Measurements from ENCODE around the gene MANBA. TPM values are rescaled to one million over a fixed set of nuclear protein-coding genes. Genes with fewer than 3 reads are reported as not detected.

The MANBA gene
- total RNA-seq, 1 experiment from 2014 or later = 21.4 TPM

GRCh38 chr4:102758241-102759160 is 2.3 kb downstream of the MANBA start:
- H3K27me3 ChIP-seq (ENCODE audit: insufficient read depth, low read length) = no peaks in the 10 kb centered on the region
- H3K4me2 ChIP-seq (ENCODE audit: insufficient read depth, insufficient read length, low read length) = no peak overlapping the region
- H2BK15ac ChIP-seq (ENCODE audit: low read depth, low read length) = no peak overlapping the region
- H3T11ph ChIP-seq (ENCODE audit: low read length) = no peak overlapping the region
- H3K79me1 ChIP-seq (ENCODE audit: insufficient read depth, low read depth, low read length, poor library complexity, severe bottlenecking) = peaks cover 2% of the 10 kb centered on the region
- no peak overlapping the region for H3K27ac ChIP-seq (ENCODE audit: insufficient read length, low read depth, low read length)
- no peak overlapping the region for H3K56ac ChIP-seq (ENCODE audit: insufficient read length, low read depth, low read length)
- H3K9me3 Mint-ChIP-seq = peaks cover 3 to 4% of the 10 kb centered on the region in 2 experiments; a peak in 3 of 5 replicates
- no peaks in the 10 kb centered on the region for H3K9me3 ChIP-seq (ENCODE audit: control insufficient read depth, low read depth, low read length)
- no peak overlapping the region for H3K27ac Mint-ChIP-seq
- H2BK5ac ChIP-seq (ENCODE audit: insufficient read length, low read length) = no peak overlapping the region
- H3K4me1 Mint-ChIP-seq = peaks cover 26% of the 10 kb centered on the region in 2 experiments
- peaks cover 10% of the 10 kb centered on the region; the same call in 1 of the 2 replicates for H3K79me2 ChIP-seq (ENCODE audit: insufficient read depth, low read length)
- no peak overlapping the region for H3K18ac ChIP-seq (ENCODE audit: insufficient read length, low read depth, low read length)
- H2AK5ac ChIP-seq (ENCODE audit: insufficient read length, low read length) = no peak overlapping the region
- TF ChIP-seq, protein P1, sequence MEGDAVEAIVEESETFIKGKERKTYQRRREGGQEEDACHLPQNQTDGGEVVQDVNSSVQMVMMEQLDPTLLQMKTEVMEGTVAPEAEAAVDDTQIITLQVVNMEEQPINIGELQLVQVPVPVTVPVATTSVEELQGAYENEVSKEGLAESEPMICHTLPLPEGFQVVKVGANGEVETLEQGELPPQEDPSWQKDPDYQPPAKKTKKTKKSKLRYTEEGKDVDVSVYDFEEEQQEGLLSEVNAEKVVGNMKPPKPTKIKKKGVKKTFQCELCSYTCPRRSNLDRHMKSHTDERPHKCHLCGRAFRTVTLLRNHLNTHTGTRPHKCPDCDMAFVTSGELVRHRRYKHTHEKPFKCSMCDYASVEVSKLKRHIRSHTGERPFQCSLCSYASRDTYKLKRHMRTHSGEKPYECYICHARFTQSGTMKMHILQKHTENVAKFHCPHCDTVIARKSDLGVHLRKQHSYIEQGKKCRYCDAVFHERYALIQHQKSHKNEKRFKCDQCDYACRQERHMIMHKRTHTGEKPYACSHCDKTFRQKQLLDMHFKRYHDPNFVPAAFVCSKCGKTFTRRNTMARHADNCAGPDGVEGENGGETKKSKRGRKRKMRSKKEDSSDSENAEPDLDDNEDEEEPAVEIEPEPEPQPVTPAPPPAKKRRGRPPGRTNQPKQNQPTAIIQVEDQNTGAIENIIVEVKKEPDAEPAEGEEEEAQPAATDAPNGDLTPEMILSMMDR (conservative IDR thresholded peaks at IDR 0.05) = no peak
- no peak overlapping the region for H4K5ac ChIP-seq (ENCODE audit: insufficient read length, low read depth, low read length)
- H3K4ac ChIP-seq (ENCODE audit: low read depth, low read length) = no peak overlapping the region
- peaks cover 4 to 12% (median 6%) of the 10 kb centered on the region in 3 experiments for H3K36me3 Mint-ChIP-seq (ENCODE audit: insufficient read depth in 1 of 3, low read depth in 3 of 3)
- H3K27me3 Mint-ChIP-seq (ENCODE audit: low read depth) = peaks cover 6% of the 10 kb centered on the region
- H2BK12ac ChIP-seq (ENCODE audit: insufficient read length, low read depth, low read length) = no peak overlapping the region
- no CpG with 5 or more reads among the region's 11 CpGs for WGBS (ENCODE audit: extremely low coverage, insufficient read length, low lambda C conversion rate)
- H3K9ac ChIP-seq (ENCODE audit: extremely low read depth, insufficient read length, low read length) = no peak overlapping the region
- DNase-seq = no peak
- no peak overlapping the region for H2BK20ac ChIP-seq (ENCODE audit: low read depth, low read length, poor library complexity, severe bottlenecking)
- no peaks in the 10 kb centered on the region for H4K20me1 ChIP-seq (ENCODE audit: control insufficient read depth, insufficient read depth, insufficient read length)
- no peak overlapping the region for H4K91ac ChIP-seq (ENCODE audit: insufficient read length, low read depth, low read length)
- H3K23me2 ChIP-seq (ENCODE audit: insufficient read length, low read depth, low read length, poor library complexity, severe bottlenecking) = peaks cover 14% of the 10 kb centered on the region
- H4K8ac ChIP-seq (replicated peaks; ENCODE audit: insufficient read length, low read depth, low read length) = no peak overlapping the region
- no peak overlapping the region for H2AFZ ChIP-seq (ENCODE audit: low read length)
- H3K23ac ChIP-seq (ENCODE audit: insufficient read length, low read depth, low read length) = no peak overlapping the region
- no peaks in the 10 kb centered on the region for H3K4me1 ChIP-seq (ENCODE audit: insufficient read depth, low read length)
- H3K14ac ChIP-seq (ENCODE audit: insufficient read depth, low read length) = no peak overlapping the region
- H2BK120ac ChIP-seq (ENCODE audit: low read depth, low read length, poor library complexity, severe bottlenecking) = no peak overlapping the region
- H3K4me3 Mint-ChIP-seq = no peak overlapping the region
